Liver (tissue), 3 donors: ENCODE results near the gene CAPZB.

Experiments used
- CTCF ChIP-seq: fragments of 150-350 bp; IDR thresholded peaks from 2 replicates; pipeline ENCODE4 v1.5.1; 2017; ENCODE audit warnings: improper control_type of control experiment, low read depth, low read length; ENCODE audit not compliant: missing input control
- JUND ChIP-seq, 2 donors: IDR thresholded peaks; 2 replicates each; pipeline ENCODE4 v1.6.1; 2016; ENCODE audit warnings: antibody characterized with exemption in 2 of 2
- REST ChIP-seq: IDR thresholded peaks from 2 replicates; pipeline ENCODE4 v1.6.1; 2016; ENCODE audit warnings: antibody characterized with exemption, mild to moderate bottlenecking
- SP1 ChIP-seq: IDR thresholded peaks from 2 replicates; pipeline ENCODE4 v1.6.1; 2018; ENCODE audit warnings: antibody characterized with exemption, mild to moderate bottlenecking
- donor health status: healthy.
- donor health status: healthy.

GRCh38 chr1:19309123-19309813, 176.1 kb downstream of the CAPZB start:
- TF ChIP-seq CTCF, result no peak
- no peak for TF ChIP-seq REST
- no peak for TF ChIP-seq JUND (IDR thresholded peaks at IDR 0.05)
- TF ChIP-seq SP1, result no peak
